BJ (cell line): Measurements from ENCODE around the gene ANLN. TPM values are rescaled to one million over a fixed set of nuclear protein-coding genes. Genes with fewer than 3 reads are reported as not detected.

ENCODE experiments used
- CTCF ChIA-PET: fragments of 350-600 bp; formaldehyde crosslinking; extraction: SDS; loops from one replicate; lab custom pipeline; 2021; ENCODE audit warnings: antibody characterized with exemption, inconsistent platforms; lab: Yijun Ruan, JAX
- POLR2A ChIA-PET: fragments of 300-600 bp; sonication (Branson Sonifier 250); formaldehyde crosslinking; extraction: SDS; loops from one replicate; lab custom pipeline; 2021; ENCODE audit warnings: antibody characterized with exemption; lab: Charles Lee
- DNase-seq: peaks from one replicate; pipeline ENCODE4 v3.0.0-alpha.2; 2011; ENCODE audit warnings: low read depth
- H3K27me3 ChIP-seq: 2 replicates; pipeline ENCODE4 v1.6.0; 2011; ENCODE audit warnings: low read length; ENCODE audit not compliant: control insufficient read depth, insufficient read depth
- H3K36me3 ChIP-seq: 2 replicates; pipeline ENCODE4 v1.5.1; 2011; ENCODE audit warnings: low read length; ENCODE audit not compliant: control insufficient read depth, insufficient read depth
- H3K4me3 ChIP-seq: 2 replicates; pipeline ENCODE4 v1.5.1; 2011; ENCODE audit warnings: low read depth, mild to moderate bottlenecking, control low read depth, low read length
- CTCF ChIP-seq: IDR thresholded peaks from 2 replicates; pipeline ENCODE4 v1.5.1; 2011; ENCODE audit warnings: low read depth, mild to moderate bottlenecking, control low read depth, inconsistent platforms, low read length, moderate library complexity; ENCODE audit not compliant: insufficient read depth
- polyA plus RNA-seq: library from polyadenylated mRNA; depleted of rRNA; stranded (reverse); fragments of >200 nt; gene quantifications from 2 replicates; pipeline ENCODE4 v1.2.3, GENCODE V29; 2011

ANLN gene
- polyA plus RNA-seq, 1 experiment, result 63.3 TPM

- ChIA-PET CTCF (no interaction called here), POLR2A (no interaction called here)
- DNase-seq, result no peak
- Histone ChIP-seq H3K27me3 (no peaks in the 10 kb centered on the region), H3K4me3 (no peak overlapping the region), H3K36me3 (no peaks in the 10 kb centered on the region)
- no peak for TF ChIP-seq CTCF
These were observed 13.8 kb downstream of the ANLN start for GRCh38 chr7:36403452-36403851.

DNA sequence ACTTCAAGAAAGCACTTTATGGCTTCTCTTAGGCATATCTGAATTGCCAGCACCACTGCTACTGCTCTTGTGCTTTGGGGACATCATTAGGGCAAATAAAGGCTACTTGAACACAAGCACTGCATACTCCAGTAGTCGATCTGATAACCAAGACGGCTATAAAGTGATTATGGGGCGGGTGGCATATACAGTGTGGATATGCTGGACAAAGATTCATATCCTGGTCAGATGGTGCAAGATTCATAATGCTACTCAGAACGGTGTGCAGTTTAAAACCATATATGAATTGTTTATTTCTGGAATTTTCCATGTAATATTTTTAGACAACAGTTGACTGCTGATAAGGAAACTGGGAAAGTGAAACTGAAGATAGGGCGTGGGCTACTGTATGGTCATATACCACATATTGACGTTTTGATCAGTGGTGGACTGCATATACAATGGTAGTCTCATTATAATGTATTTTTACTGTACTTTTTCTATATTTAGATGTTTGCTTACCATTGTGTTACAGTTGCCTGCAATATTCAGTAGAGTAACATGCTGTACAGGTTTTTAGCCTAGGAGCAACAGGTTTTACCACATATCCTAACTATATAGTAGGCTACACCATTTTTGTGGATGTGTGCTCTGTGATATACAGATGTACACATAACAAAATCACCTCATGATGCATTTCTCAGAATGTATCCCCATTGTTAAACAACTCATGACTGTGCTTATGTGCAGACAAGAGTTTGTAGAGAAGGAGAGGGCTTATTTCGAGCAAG, 15.2 kb downstream of the ANLN start:
- no peak for DNase-seq
- H3K4me3 ChIP-seq, result no peak overlapping the region
- no peaks in the 10 kb centered on the region for H3K36me3 ChIP-seq
- TF ChIP-seq CTCF, result no peak
- CTCF ChIA-PET, result no interaction called here
- POLR2A ChIA-PET, result no interaction called here
- no peaks in the 10 kb centered on the region for H3K27me3 ChIP-seq

GRCh38 chr7:36405409-36405803, 15.7 kb downstream of the ANLN start:
- POLR2A ChIA-PET, result no interaction called here
- CTCF ChIA-PET, result no interaction called here
- Histone ChIP-seq H3K4me3 (no peak overlapping the region), H3K36me3 (no peaks in the 10 kb centered on the region), H3K27me3 (no peaks in the 10 kb centered on the region)
- DNase-seq, result no peak
- TF ChIP-seq CTCF, result no peak

GRCh38 chr7:36406156-36406555, 16.5 kb downstream of the ANLN start:
- Histone ChIP-seq H3K36me3 (no peaks in the 10 kb centered on the region), H3K27me3 (no peaks in the 10 kb centered on the region), H3K4me3 (no peak overlapping the region)
- no peak for DNase-seq
- no peak for TF ChIP-seq CTCF
- ChIA-PET POLR2A (no interaction called here), CTCF (no interaction called here)

DNA sequence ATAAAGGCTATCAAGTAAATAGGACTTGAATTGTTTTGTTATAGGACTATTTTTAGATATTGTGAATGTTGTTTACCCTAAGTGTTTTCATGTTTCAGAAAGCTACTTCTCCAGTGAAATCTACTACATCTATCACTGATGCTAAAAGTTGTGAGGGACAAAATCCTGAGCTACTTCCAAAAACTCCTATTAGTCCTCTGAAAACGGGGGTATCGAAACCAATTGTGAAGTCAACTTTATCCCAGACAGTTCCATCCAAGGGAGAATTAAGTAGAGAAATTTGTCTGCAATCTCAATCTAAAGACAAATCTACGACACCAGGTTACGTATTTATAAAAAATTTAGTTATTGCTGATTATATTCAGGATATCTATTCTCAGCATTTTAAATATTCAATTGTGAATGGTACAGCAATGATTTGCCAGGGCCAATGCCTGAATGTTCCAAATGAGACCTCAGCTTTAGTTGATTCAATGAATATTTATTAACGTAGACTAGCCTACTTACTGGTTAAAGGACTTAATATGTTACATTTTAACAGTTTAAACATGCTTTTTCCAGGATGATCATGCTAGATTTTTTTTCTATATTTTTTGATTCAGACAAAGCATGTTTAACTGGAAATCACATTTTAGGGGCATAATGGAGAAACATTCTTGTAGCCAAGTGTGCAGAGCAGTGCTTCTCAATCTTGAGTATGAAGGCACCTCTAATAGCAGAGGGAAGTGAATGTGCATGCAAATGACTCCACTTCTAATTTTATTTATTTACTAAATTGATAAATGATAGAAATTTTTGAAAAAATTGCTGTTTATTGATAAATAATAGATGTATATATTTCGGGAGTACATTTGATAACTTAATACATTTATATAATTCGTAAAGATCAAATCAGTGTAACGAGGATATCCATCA, 18.2 kb downstream of the ANLN start:
- no peak for TF ChIP-seq CTCF
- DNase-seq, result no peak
- no peak overlapping the region for H3K4me3 ChIP-seq
- H3K36me3 ChIP-seq, result no peaks in the 10 kb centered on the region
- ChIA-PET POLR2A (no interaction called here), CTCF (no interaction called here)
- H3K27me3 ChIP-seq, result no peaks in the 10 kb centered on the region
